T-helper 1 cell treated with Interleukin-12 subunit alpha and Interleukin-12 subunit beta and Interleukin-4 antibody, amounts not matched to agents 30 ng/mL and 1 ng/mL, for 36 hours (primary cell): ENCODE measurements around the gene GLI3. TPM values are rescaled to one million over a fixed set of nuclear protein-coding genes. Genes with fewer than 3 reads are reported as not detected.

ENCODE experiments used
- intact Hi-C: fragments of 100-400 bp; cut with micrococcal nuclease; formaldehyde crosslinking; loops from one replicate; pipeline ENCODE4 v1.15.1; 2024
- total RNA-seq: library from RNA; stranded (reverse); gene quantifications from 2 replicates; pipeline ENCODE4 v1.2.3, GENCODE V29; 2022

Gene GLI3
- total RNA-seq = 0.02 TPM in 1 of 2 replicates, not detected in the other

- intact Hi-C loops = loop anchor here (10.0 kb wide), 1 partner anchor 292 kb away; no protein-coding TSS in a partner anchor
These were observed at the start of gene GLI3 for GRCh38 chr7:42236976-42237810. GLI3 (minus strand) TSS chr7:42237209; CDS start chr7:42223253, 13,956 bp downstream.

DNA sequence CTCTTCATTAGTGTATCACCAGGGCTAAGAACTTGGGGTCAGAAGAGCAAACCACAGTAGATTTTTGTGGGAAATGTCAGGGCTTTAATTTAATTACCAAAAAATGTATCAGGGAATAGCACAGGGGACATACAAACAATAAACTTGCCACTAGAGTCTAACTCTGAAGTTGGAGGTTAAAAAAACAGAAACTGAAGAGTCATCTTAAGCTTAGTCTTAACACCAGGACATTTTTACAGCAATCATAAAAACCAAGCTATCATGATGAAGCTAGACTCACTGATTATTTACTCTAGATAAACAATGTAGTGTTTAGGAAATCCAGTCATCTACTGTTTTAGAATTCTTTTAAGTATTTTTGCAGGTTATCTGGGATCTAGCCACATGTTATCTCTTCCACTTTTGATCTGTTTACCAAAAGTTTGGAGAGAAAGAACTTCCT lies 48.4 kb upstream of the GLI3 start:
- intact Hi-C loops = no loop called here

DNA sequence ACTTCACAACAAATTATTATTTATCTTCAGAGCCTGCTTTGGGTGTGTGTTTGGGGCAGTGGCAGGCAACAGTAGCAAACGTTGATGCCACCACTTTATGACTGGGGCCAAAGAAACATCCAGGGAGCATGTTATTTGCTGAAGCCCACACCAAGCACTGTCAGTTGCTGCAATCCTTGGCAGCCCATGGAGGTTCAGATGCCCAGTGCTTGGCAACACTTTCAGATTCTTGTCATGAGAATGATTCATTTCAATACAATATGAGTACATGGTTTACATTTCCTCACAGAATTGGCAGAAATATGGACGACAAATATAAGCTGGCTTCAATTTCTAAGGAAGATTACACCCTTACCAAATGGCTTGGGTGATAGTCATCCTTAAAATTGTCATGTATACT lies 46.5 kb upstream of the GLI3 start:
- intact Hi-C loops = no loop called here

- intact Hi-C loops = no loop called here
These were observed 41.3 kb upstream of the GLI3 start for GRCh38 chr7:42278344-42278743.

- intact Hi-C loops = no loop called here
These were observed 37.0 kb upstream of the GLI3 start for GRCh38 chr7:42274053-42274452.

GRCh38 chr7:42272793-42273665 lies 36.0 kb upstream of the GLI3 start:
- intact Hi-C loops = no loop called here

GRCh38 chr7:42269161-42269560 lies 32.2 kb upstream of the GLI3 start:
- intact Hi-C loops = no loop called here

GRCh38 chr7:42264702-42265101 lies 27.7 kb upstream of the GLI3 start:
- intact Hi-C loops = no loop called here

- intact Hi-C loops = no loop called here
These were observed 27.0 kb upstream of the GLI3 start for GRCh38 chr7:42263971-42264370.

- intact Hi-C loops = no loop called here
These were observed 26.0 kb upstream of the GLI3 start for GRCh38 chr7:42262964-42263363.

DNA sequence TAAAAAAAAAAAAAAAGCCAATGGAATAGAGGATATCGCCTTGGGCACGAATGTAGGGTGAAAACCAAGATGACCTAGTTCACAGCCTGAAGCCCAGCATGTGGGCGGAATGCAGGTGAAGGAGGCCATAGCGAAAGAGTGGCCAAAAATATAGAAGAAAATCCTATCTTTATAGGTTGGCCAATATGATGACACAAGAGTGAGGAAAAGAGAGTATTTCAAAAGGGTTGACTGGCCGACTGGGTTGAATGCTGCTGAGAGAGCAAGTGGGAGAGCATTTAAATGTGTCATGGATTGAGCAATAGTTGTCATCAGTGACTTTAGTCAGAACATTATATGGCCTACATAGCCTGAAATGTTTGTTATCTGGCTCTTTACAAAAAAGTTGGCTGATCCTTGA lies 17.2 kb upstream of the GLI3 start:
- intact Hi-C loops = no loop called here

DNA sequence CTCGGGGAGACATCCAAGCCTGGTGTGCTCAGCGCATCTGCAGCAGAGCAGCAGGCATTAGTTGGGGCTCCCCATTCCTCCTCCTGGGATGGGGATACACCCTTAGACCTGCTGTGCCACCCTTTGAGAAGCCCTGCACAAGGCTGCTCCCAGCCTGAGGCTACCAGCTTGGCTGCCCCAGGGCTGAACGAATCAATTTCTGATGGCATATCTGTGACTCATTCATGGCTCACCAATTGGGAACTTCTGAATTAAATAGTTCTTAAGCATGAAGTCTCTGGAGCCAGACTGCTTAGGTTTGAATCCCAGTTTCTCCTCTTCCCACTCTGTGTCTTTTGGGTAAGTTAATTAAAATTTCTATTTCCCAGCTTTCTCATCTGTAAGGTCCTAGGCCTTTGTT lies 16.3 kb upstream of the GLI3 start:
- intact Hi-C loops = no loop called here

GRCh38 chr7:42250411-42250810 lies 13.4 kb upstream of the GLI3 start:
- intact Hi-C loops = no loop called here

- intact Hi-C loops = no loop called here
These were observed 11.6 kb upstream of the GLI3 start for GRCh38 chr7:42248579-42248978.

DNA sequence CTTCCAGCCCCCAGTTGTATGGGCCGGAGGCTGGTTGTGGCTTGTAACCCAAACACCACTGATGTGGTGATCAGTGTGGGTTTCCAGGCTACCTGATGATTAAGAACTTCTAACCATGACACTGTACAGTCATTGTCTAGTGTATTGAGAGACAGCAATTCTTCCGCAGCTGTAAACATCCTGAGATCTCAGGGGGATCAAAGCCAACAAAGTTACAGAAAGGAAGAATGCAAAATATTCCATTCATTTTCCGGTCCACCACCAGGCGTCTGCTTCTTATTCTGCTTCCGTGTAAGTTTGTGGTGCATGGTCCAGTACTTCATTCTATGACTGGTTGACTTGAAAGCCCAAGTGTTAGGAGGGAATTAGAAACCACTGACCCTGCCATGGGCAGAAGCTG lies 10.3 kb upstream of the GLI3 start:
- intact Hi-C loops = no loop called here

- intact Hi-C loops = no loop called here
These were observed 7.8 kb upstream of the GLI3 start for GRCh38 chr7:42244828-42245227.

DNA sequence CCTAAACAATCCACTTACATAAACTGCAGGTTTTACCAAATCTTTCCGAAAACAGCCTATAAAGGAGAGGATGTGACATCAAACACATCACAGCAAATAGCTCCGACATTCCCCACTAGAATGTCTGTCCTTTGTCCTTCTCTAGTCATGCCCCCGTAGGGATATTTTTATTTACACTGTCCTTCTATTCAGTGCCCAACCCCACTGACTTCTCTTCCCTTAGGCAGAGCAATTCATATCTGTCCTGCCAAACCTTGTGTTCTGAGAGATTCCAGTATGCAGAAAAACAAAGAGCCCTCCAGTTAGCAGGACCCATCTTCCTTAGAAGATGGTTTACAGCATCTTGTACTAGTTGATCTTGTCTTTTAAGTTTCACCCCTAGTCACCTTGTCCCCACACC lies 5.4 kb upstream of the GLI3 start:
- intact Hi-C loops = no loop called here

- intact Hi-C loops = no loop called here
These were observed 4.4 kb upstream of the GLI3 start for GRCh38 chr7:42241424-42241823.

GRCh38 chr7:42240416-42240815 lies 3.4 kb upstream of the GLI3 start:
- intact Hi-C loops = no loop called here

GRCh38 chr7:42238709-42239366 lies 1.8 kb upstream of the GLI3 start:
- intact Hi-C loops = loop anchor here (10.0 kb wide), 1 partner anchor 294 kb away; no protein-coding TSS in a partner anchor

GRCh38 chr7:42237811-42238541 lies 967 bp upstream of the GLI3 start:
- intact Hi-C loops = loop anchor here (10.0 kb wide), 1 partner anchor 293 kb away; no protein-coding TSS in a partner anchor
